Spleen (tissue), 11 donors: ENCODE measurements around the gene CDX1. TPM values are rescaled to one million over a fixed set of nuclear protein-coding genes. Genes with fewer than 3 reads are reported as not detected.

ENCODE experiments used
- DNase-seq: peaks from one replicate; pipeline ENCODE4 v3.0.0-alpha.2; 2020
- H3K27ac ChIP-seq, 8 donors: fragments of 200-600 bp; sonication (generic) in 7 of 8; 1 replicate in 4 of 8; 2 replicates in 4 of 8; pipeline versions ENCODE4 v1.5.0 to v1.8.0; 2016 to 2021; ENCODE audit warnings: inconsistent platforms in 4 of 8, mild to moderate bottlenecking in 4 of 8, moderate library complexity in 1 of 8
- H3K27me3 ChIP-seq, 7 donors: fragments of 200-600 bp; sonication (generic) in 6 of 7; replicated peaks in 1 of 7; 1 replicate in 4 of 7; 2 replicates in 3 of 7; pipeline versions ENCODE4 v1.5.0 to v1.8.0; 2016 to 2021; ENCODE audit warnings: inconsistent platforms in 3 of 7, mild to moderate bottlenecking in 1 of 7
- H3K36me3 ChIP-seq, 6 donors: fragments of 200-600 bp; sonication (generic) in 5 of 6; 1 replicate in 4 of 6; 2 replicates in 2 of 6; pipeline versions ENCODE4 v1.5.0 to v1.8.0; 2016 to 2021; ENCODE audit warnings: inconsistent platforms in 2 of 6
- H3K4me1 ChIP-seq, 6 donors: fragments of 200-600 bp; sonication (generic) in 5 of 6; 1 replicate in 3 of 6; 2 replicates in 3 of 6; pipeline versions ENCODE4 v1.5.0 to v1.8.0; 2016 to 2021; ENCODE audit warnings: inconsistent platforms in 3 of 6
- H3K4me3 ChIP-seq, 8 donors: fragments of 200-600 bp; sonication (generic) in 7 of 8; 1 replicate in 4 of 8; 2 replicates in 4 of 8; pipeline versions ENCODE4 v1.5.0 to v1.8.0; 2016 to 2021; ENCODE audit warnings: inconsistent platforms in 4 of 8, mild to moderate bottlenecking in 4 of 8, moderate library complexity in 2 of 8
- H3K9me3 ChIP-seq, 8 donors: fragments of 200-600 bp; sonication (generic) in 7 of 8; 1 replicate in 4 of 8; 2 replicates in 4 of 8; pipeline versions ENCODE4 v1.5.0 to v1.8.0; 2016 to 2021; ENCODE audit warnings: inconsistent platforms in 4 of 8
- POLR2A ChIP-seq, 3 donors: fragments of 450-650 bp; IDR thresholded peaks; one replicate each; pipeline ENCODE4 v1.5.1; 2017; ENCODE audit warnings: antibody characterized with exemption in 3 of 3, mild to moderate bottlenecking in 1 of 3
- POLR2AphosphoS5 ChIP-seq, 3 donors: sonication (generic); formaldehyde crosslinking; IDR thresholded peaks; one replicate each; pipeline ENCODE4 v1.5.1; 2017; ENCODE audit warnings: antibody characterized with exemption in 3 of 3
- WGBS, 5 donors: extraction: QIAGEN DNeasy Blood & Tissue Kit in 3 of 5; methylation state at CpG; one replicate each; pipeline versions ENCODE4 v1.1.5 to v1.1.7; 2013 to 2018; 5-methylcytosine and 5-hydroxymethylcytosine counted together
- intact Hi-C: fragments of 100-400 bp; cut with DNase I; formaldehyde crosslinking; loops from one replicate; pipeline ENCODE4 v1.15.0; 2023; ENCODE audit warnings: low total_unique reads
- polyA plus RNA-seq, 3 donors: library from polyadenylated mRNA; stranded (reverse); fragments of 200-250 nt; gene quantifications; one replicate each; pipeline ENCODE4 v1.2.1, GENCODE V29; 2013
- total RNA-seq, 7 donors: library from RNA; depleted of rRNA in 3 of 7; stranded (reverse); fragments of >200 nt in 3 of 7; fragmentation: NEBNext Ultra II Directional in 4 of 7; extraction: Animal tissue kit (Norgen Biotek cat#: 25700) in 4 of 7; gene quantifications; one replicate each; pipeline versions ENCODE4 v1.1.0 to v1.2.1, GENCODE V29; 2016 to 2021
- TF ChIP-seq, protein P1 (sequence below), 11 experiments: fragments of 200-600 bp in 7 of 11; fragments of 450-650 bp in 4 of 11; sonication (generic) in 4 of 11; IDR thresholded peaks in 8 of 11; conservative IDR thresholded peaks in 3 of 11; 1 replicate in 7 of 11; 2 replicates in 4 of 11; pipeline versions ENCODE4 v1.4.0 to v1.8.0; 2016 to 2021; ENCODE audit warnings: antibody characterized with exemption in 11 of 11, inconsistent platforms in 4 of 11, mild to moderate bottlenecking in 1 of 11
- donor health status: healthy with polysubstance abuse.
- donor health status: DM: no; HTN: no; CAD: no; lungs with moderate emphysema.
- donor health status: DM: no; HTN: no; CAD: no.
- donor health status: Bipolar disorder and iron deficiency.
- donor health status: healthy.
- donor health status: DM: no; HTN: no; CAD: no.
- donor health status: DM: yes; HTN: yes; CAD: no.

CDX1 gene
- total and polyA plus RNA-seq, 10 donors = 0.25 to 1.3 (median 0.41) TPM; not detected in 5

DNA sequence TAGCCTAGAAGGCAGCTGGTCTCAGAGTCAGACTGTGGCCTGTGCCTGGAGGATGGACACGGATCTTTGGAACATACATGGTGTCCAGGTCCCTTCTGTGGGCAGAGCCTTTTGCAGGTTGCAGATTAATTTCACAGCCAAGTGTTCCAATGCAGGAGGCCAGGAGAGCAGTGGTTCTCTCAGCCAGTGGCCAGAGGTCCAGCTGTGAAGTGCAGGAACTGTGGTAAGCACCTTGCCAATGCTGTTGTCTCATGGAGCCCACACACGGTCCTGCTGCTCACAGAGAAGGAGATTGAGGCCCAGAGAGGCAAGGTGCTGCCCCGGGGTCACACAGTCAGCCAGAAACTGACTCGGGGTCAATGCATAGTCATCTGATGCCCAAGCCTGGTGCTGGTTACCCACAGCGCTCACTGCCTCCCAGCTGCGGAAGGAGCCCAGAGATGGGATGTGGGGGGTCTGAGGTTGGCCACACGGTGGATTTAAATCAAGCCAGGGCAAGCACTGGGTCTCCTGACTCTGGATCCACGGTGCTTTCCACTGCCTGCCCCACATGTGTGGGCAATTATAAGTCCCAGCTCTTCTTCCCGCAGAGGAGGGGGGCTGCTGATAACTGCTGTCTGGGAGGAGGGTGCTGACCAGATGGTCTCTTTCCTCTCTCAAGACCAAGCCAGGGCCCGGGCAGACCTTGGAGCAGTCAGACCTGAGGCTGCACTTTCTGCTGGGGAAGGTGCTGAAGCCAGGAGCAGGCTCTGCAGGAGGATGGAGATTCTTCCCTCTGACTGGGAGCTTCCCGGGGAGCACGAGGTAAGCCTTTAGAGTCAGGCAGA is 13.7 kb upstream of the CDX1 start:
- peaks cover 0 to 3% (median 0%) of the 10 kb centered on the region in 6 donors for H3K36me3 ChIP-seq
- 50 to 73% (median 70%) methylated on average over 8 to 12 of the region's 12 CpGs for WGBS, 5 donors
- no peak for DNase-seq
- H3K27ac ChIP-seq = peak overlapping the region in 5 of 8 donors; percentile 17 to 83 (median 82)
- H3K9me3 ChIP-seq = no peaks in the 10 kb centered on the region
- TF ChIP-seq POLR2AphosphoS5 (IDR thresholded peaks at IDR 0.05) (no peak), POLR2A (IDR thresholded peaks at IDR 0.05) (no peak)
- TF ChIP-seq, protein P1, sequence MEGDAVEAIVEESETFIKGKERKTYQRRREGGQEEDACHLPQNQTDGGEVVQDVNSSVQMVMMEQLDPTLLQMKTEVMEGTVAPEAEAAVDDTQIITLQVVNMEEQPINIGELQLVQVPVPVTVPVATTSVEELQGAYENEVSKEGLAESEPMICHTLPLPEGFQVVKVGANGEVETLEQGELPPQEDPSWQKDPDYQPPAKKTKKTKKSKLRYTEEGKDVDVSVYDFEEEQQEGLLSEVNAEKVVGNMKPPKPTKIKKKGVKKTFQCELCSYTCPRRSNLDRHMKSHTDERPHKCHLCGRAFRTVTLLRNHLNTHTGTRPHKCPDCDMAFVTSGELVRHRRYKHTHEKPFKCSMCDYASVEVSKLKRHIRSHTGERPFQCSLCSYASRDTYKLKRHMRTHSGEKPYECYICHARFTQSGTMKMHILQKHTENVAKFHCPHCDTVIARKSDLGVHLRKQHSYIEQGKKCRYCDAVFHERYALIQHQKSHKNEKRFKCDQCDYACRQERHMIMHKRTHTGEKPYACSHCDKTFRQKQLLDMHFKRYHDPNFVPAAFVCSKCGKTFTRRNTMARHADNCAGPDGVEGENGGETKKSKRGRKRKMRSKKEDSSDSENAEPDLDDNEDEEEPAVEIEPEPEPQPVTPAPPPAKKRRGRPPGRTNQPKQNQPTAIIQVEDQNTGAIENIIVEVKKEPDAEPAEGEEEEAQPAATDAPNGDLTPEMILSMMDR (IDR thresholded peaks at IDR 0.05 in 8 of 11, conservative IDR thresholded peaks at IDR 0.05 in 3 of 11) = no peak
- intact Hi-C loops = no loop called here
- H3K27me3 ChIP-seq = peaks cover 0 to 19% (median 0%) of the 10 kb centered on the region in 7 donors
- peak overlapping the region in 7 of 8 donors; percentile 4 to 71 (median 44) for H3K4me3 ChIP-seq
- peaks cover 6 to 64% (median 19%) of the 10 kb centered on the region in 6 donors for H3K4me1 ChIP-seq

DNA sequence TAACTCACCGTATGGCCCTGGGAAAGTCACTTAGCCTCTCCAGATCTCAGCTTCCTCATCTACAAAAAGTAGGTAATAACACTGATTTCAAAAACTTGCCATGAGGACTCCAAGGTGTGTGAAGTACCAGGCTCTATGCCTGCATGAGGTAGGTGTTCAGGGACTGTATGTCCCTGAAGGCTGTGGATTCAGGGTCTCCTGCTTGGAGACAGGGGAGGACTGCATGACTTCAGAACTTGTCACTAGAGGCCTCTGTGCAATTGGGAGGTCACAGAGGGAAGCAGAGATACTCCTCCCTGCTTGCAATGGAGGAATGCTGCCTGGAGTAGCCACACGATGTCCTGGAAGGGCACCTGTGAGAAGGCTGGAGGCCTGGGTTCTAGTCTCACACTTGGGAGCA is 13.1 kb upstream of the CDX1 start:
- 55 to 82% (median 68%) methylated on average over 1 to 2 of the region's 2 CpGs for WGBS, 5 donors
- no peak for DNase-seq
- peak overlapping the region in 7 of 8 donors; percentile 6 to 71 (median 44) for H3K4me3 ChIP-seq
- no peaks in the 10 kb centered on the region for H3K9me3 ChIP-seq
- peaks cover 0 to 3% (median 0%) of the 10 kb centered on the region in 6 donors for H3K36me3 ChIP-seq
- H3K4me1 ChIP-seq = peaks cover 6 to 66% (median 19%) of the 10 kb centered on the region in 6 donors
- intact Hi-C loops = no loop called here
- peak overlapping the region in 7 of 8 donors; percentile 17 to 83 (median 78) for H3K27ac ChIP-seq
- TF ChIP-seq, protein P1 (IDR thresholded peaks at IDR 0.05 in 8 of 11, conservative IDR thresholded peaks at IDR 0.05 in 3 of 11) = no peak
- TF ChIP-seq POLR2AphosphoS5 (IDR thresholded peaks at IDR 0.05) (no peak), POLR2A (IDR thresholded peaks at IDR 0.05) (no peak)
- peaks cover 0 to 19% (median 0%) of the 10 kb centered on the region in 7 donors for H3K27me3 ChIP-seq

DNA sequence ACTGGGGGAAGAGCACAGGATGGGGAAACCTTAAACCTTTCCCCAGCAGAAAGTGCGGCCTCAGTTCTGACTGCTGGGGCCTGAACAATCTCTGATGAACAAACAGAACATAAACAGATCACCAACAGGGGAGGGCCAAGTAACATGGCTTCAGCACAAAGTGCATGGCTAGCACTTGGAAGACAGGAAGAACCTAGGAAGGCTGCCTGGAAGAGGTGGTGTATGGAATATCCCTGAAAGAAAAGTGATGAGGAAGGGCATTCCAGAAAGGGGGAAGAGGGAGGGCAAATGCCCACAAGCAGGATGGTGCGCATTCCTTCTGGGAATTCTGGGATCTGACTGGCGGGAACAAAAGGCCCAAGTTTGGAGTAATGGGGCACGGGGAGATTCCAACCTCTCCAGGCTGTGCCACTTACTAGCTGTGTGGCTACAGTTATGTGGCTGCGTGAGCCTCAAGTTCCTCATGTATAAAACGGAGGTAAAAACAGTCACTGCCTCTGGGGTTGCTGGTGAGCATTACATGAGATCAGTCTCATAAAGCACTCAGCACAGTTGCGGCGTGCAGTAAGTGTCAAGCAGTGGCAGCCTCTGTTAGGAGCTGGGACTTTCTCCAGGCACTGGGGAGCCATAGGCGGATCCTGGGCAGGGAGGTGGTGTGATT is 12.5 kb upstream of the CDX1 start:
- no peak for DNase-seq
- intact Hi-C loops = no loop called here
- Histone ChIP-seq H3K4me3 (peak overlapping the region; percentile 6 to 71 (median 44)), H3K4me1 (peaks cover 11 to 66% (median 17%) of the 10 kb centered on the region in 6 donors), H3K27ac (peak overlapping the region; percentile 19 to 83 (median 75)), H3K27me3 (peaks cover 0 to 19% (median 0%) of the 10 kb centered on the region in 7 donors), H3K36me3 (peaks cover 0 to 3% (median 0%) of the 10 kb centered on the region in 6 donors), H3K9me3 (no peaks in the 10 kb centered on the region)
- TF ChIP-seq POLR2AphosphoS5 (IDR thresholded peaks at IDR 0.05) = peak in 2 of 3 donors; percentile 26 to 51
- TF ChIP-seq, protein P1 (IDR thresholded peaks at IDR 0.05 in 8 of 11, conservative IDR thresholded peaks at IDR 0.05 in 3 of 11) = no peak
- TF ChIP-seq POLR2A (IDR thresholded peaks at IDR 0.05) = no peak
- WGBS, 5 donors = 54 to 71% (median 55%) methylated on average over 9 of the region's 9 CpGs
